GM12878 (cell line): ENCODE results near the gene TESPA1.

Experiments used
- CTCF ChIP-seq, 3 experiments: IDR thresholded peaks in 2 of 3; conservative IDR thresholded peaks in 1 of 3; 2 replicates each; pipeline ENCODE4 v1.5.1; 2011; ENCODE audit warnings: low read depth in 3 of 3, low read length in 3 of 3, mild to moderate bottlenecking in 3 of 3, control low read depth in 2 of 3, moderate library complexity in 2 of 3, inconsistent platforms in 1 of 3, mixed read lengths in 1 of 3; ENCODE audit not compliant: control insufficient read depth in 2 of 3, insufficient read depth in 1 of 3; ENCODE audit errors: extremely low read depth in 1 of 3
- DPF2 ChIP-seq: fragments of 450-650 bp; IDR thresholded peaks from 2 replicates; pipeline ENCODE4 v1.6.1; 2017; ENCODE audit warnings: mild to moderate bottlenecking
- E2F4 ChIP-seq: IDR thresholded peaks from 2 replicates; pipeline ENCODE4 v1.6.1; 2012; ENCODE audit warnings: low read depth, low read length, improper control_type of control experiment
- TAF1 ChIP-seq: IDR thresholded peaks from 2 replicates; pipeline ENCODE4 v1.6.1; 2011; ENCODE audit warnings: mild to moderate bottlenecking, low read depth, low read length, borderline replicate concordance
- ZBTB4 ChIP-seq: fragments of 450-650 bp; formaldehyde crosslinking; IDR thresholded peaks from 2 replicates; pipeline ENCODE4 v1.4.0; 2022; ENCODE audit warnings: mild to moderate bottlenecking, moderate library complexity
- ZNF687 ChIP-seq: fragments of 450-650 bp; IDR thresholded peaks from 2 replicates; pipeline ENCODE4 v1.6.1; 2017; ENCODE audit warnings: mild to moderate bottlenecking, moderate library complexity

GRCh38 chr12:54987611-54988231, 3.2 kb upstream of the TESPA1 start:
- no peak for TF ChIP-seq CTCF (IDR thresholded peaks at IDR 0.05 in 2 of 3, conservative IDR thresholded peaks at IDR 0.05 in 1 of 3; ENCODE audit: control insufficient read depth in 2 of 3, extremely low read depth in 1 of 3, insufficient read depth in 1 of 3, low read depth in 3 of 3, low read length in 3 of 3)
- TF ChIP-seq DPF2, result no peak
- no peak for TF ChIP-seq TAF1
- TF ChIP-seq ZBTB4 (CRISPR knock-in tag), result no peak
- TF ChIP-seq ZNF687, result no peak
- no peak for TF ChIP-seq E2F4
